ENCODE data around the gene CSTB. TPM values are rescaled to one million over a fixed set of nuclear protein-coding genes. Genes with fewer than 3 reads are reported as not detected.
"Not testable (repeated sequence)": the region's sequence is repeated elsewhere in the genome, so short reads cannot be mapped to it uniquely, and the experiment has no call there.

CSTB gene, protein sequence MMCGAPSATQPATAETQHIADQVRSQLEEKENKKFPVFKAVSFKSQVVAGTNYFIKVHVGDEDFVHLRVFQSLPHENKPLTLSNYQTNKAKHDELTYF
- 5.8 and 9.8 TPM in 2 replicates for total RNA-seq (2014; rRNA removed)
- 137 TPM for polyA plus RNA-seq (2012)

DNA sequence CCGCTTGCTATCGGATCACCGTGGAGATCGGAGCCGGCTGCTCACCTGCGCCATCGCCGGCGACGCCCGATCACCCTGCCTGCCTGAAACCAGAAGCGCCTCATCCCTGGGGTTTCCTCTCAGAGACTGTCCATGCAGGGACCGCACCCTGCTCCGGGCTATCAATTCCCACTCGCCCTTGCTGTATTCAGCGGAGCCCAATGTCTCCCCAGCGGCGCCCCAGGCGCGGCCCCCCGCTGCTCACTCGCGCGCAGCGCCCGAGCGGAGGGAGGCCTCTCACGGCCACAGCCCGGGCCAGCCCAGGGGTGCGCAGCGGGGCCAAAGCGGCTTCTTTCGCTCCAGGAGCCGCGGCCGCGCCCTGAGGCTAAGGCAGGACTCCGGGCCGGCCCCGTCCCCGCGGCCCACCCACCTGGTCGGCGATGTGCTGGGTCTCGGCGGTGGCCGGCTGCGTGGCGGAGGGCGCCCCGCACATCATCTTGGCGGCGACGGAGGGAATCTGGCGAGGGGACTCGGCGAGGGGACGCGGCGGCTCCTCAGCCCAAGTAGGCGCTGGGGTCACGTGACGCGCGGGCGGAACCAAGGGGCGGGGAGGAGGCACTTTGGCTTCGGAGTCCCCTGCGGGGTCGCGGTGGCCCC is at the start of gene CSTB:
TSS of gene CSTB (minus strand) at position 514 of the 636 bp plus-strand sequence. CDS start at position 475, 39 bp downstream.
- DNase-seq (ENCODE audit: low read depth): peak; percentile 39

DNA sequence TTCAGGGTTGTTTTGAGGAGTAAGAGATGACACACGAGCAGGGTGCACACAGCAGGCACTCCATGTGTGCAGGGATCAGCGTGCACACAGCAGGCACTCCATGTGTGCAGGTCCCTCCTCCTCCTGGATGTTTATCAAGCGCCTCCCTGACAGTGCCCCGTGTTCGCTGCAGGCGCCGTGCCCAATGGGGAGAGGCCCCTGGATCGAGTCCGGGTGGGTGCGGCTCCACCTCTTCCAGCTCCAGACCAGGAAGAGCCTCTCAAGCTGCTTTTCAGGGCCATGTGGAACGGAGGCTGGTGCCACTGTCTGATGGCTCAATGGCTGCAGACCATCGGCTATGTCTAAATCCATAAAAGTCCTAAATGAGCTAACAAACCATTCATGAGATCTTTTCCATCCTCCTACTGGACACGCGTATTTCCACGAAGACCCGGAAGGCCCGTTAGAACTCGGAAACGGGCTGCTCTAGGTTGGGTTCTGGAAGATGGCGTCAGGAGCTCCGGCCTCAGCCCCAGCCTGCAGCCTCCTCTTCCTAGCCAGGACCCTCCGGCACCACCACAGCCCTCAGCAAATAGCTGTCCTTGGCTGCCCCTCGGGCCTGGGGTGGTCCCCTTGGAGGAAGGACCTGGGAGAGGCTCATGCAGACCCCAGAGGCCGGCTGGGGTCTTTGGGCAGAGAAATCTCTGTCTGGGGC is 49.3 kb upstream of the CSTB start:
- DNase-seq (ENCODE audit: low read depth): no peak

DNA sequence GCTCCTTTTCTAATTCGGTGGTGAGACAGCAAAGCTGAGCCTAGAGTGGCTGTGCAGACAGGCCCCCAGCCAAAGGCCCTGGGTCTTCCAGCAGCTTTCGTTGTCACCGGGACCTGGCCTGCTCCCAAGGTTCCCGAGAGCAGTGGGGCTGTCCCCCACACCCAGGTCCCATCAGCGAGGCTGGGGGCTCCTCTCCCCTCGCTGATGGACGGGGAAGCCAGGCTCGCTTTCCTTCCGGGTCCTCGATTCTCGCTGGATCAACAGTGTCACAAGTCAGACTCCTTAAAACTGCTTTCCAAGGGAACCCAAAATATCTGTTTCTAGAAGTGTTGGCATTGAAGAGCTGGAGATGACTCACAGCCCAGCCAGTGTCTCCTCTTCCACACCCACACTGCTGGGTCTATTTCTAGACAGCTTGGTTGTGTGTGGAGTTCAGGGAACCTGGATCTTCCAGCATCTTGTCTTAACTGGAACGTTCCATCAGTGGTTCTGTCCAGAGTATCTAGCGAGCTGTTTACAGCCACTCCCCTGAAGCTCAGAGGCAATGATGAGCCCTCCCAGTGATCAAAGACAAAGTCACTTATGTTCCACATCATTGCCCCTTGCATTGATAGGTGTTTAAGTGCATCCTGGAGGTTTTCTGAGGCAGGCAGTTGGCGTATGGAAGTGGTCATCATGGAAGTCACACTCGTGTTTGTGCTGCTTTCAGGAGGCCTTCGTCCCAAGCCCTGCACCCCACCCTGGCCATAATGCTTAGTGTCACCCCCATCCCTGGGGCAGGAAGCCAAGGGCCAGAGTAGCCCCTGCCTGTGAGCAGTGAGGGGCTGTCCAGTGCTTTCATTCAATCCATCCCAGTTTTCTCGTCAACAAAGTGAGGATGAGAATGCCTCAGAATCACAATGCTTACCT is 48.5 kb upstream of the CSTB start:
- DNase-seq (ENCODE audit: low read depth): peak; percentile 47

DNA sequence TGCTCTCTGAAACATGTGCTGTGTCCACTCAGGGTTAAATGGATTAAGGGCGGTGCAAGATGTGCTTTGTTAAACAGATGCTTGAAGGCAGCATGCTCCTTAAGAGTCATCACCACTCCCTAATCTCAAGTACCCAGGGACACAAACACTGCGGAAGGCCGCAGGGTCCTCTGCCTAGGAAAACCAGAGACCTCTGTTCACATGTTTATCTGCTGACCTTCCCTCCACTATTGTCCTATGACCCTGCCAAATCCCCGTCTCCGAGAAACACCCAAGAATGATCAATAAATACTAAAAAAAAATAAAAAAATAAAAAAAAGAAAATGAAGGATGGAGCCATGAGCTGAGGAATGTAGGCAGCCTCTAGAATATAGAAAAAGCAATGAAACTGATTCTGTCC is 46.6 kb upstream of the CSTB start:
- DNase-seq (ENCODE audit: low read depth): not testable (repeated sequence)

DNA sequence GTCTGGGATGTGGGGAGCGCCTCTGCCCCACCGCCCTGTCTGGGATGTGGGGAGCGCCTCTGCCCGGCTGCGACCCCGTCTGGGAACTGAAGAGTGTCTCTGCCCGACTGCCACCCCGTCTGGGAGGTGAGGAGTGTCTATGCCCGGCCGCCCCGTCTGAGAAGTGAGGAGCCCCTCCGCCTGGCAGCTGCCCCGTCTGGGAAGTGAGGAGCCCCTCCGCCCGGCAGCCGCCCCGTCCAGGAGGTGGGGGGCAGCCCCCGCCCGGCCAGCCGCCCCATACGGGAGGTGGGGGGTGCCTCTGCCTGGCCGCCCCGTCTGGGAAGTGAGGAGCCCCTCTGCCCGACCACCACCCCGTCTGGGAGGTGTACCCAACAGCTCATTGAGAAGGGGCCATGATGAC is 46.1 kb upstream of the CSTB start:
- DNase-seq (ENCODE audit: low read depth): not testable (repeated sequence)

DNA sequence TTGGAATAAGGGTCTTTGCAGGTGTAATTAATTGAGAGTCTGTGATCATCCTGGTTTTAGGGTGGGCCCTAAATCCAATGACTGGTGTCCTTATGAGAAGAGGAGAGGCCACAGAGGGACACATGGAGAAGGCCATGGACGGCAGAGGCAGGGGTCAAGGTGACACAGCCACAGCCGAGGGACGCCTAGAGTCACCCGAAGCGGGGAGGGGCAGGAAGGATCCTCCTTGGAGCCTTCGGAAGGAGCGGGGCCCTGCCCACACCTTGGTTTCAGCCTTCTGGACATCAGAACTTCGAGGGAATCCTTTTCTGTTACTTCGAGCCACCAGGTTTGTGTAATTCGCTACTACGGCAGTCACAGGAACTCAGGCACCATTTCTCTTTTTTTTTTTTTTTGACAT is 44.4 kb upstream of the CSTB start:
- no peak for DNase-seq (ENCODE audit: low read depth)

DNA sequence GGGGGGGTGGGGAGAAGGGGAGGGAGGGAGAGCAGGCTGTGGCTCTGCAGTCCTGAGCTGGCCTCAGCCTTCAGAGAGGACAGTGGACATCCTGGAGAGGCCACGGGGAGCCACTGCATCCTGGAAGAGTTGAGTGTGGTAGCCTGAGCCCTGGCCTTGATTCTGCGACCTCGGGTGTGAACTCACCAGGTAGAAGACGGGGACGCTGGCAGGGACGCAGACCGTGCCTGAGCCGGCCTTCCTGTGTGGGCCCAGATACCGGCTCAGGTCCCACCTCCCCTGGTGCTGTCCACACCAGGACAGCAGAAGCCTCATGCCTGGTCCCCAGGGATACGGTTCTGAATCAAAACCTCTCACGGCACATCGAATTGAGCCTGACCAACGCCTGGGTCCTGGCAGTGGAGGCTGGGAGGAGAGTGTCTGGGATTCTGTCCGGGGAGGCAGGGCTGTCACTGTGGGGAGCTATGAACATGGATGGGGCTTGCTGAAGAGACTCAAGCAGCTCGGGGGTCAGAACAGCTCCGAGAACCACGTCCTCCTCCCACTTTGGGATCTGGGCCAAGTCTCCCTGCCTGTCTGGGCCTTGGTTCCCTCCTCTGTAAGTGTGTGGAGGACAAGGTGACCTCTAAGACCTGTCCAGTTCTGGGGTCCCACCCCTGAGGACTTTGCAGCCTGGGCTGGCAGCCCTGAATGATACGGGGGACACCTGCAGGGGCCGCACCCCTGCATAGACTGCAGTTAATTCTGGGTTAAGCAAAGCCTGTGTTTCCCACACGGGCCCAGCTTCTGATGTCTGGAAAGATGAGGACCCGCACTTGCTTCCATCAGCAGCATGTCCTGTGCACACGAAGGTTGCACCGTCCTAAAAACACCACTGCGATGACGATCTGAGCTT is 43.6 kb upstream of the CSTB start:
- no peak for DNase-seq (ENCODE audit: low read depth)

DNA sequence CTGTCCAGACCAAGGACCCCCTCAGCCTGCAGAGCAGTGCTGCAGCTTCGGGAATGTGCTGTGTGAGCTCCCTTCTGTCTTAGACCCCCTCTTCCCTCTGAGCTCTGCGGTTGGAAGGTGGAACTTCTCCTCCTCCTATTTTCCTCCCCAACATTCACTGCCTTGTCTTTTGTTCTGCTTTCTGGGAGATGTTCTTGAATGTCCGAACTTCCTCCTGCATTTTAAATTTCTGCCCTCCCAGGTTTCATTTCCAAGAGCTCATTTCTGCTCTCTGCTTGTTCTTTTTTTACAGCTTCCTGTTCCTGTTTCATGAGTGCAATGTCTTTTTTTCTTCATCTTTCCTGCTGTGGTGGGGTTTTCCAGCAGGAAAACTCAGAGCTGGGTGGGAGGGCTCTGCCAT is 42.6 kb upstream of the CSTB start:
- no peak for DNase-seq (ENCODE audit: low read depth)

DNA sequence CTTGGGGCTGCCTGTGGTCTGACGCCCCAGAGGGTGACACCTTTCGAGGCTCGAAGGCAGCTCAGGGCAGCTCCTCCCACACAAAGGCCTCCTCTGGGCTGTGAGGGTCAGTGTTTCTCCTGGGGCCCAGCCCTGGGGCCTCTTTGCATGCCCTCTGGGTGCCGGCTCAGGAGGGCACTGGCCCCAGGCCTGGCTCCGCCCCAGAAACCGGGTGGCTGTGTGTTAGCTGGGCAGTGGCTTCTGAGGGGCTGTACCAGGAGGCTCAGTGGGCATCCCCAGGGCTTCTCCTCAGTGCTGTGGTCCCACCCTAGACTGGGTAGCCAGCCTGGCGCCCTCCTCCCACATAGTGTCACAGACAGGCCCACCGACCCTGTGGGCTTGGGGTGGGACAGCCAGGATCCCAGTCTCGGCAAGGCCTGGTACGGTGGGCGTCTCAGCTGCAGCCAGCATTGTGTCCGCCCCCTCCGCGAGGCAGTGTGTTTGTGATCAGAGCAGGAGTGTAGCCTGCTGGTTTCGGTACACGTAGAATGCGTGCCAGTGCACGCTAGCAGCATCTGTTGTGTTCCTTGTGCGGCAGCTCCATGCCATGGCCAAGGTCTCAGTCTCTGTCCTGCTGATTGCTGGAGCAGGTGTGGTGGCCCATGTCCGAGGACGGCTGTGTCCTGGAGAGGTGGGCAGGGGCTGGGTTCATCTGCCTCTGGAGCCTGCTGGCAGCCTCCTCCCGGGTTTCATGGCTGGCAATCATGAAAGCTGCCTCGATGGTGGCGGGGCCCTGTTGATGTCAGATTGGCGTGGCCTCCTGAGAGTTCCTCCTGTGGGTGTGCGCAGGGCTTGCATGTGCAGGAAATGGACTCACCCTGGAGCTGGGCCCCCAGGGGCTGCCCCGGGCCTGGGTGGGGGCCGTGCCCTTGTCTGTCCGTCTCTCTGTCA is 41.3 kb upstream of the CSTB start:
- no peak for DNase-seq (ENCODE audit: low read depth)

DNA sequence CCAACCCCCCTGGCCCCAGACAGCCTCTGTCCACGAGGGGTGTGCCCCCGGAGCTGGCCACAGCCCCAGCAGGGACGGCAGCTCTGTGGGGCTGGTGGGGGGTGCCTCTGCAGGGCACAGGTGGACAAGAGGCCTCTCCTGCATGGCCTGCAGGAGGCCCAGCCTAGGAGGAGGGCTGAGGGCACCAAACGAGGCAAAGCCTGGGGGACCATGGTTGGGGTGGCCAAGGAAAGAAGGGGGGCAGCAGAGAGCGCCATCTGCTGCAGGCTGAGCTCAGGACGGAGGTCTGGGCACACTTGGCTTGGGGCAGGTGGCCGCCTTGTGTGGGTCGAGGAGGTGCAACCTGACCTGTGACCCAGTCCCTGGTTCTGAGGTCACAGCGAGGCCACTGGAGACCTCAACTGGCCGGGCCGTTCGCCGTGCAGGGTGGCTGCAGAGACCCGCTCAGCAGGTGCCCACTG is 40.5 kb upstream of the CSTB start:
- DNase-seq (ENCODE audit: low read depth): no peak

DNA sequence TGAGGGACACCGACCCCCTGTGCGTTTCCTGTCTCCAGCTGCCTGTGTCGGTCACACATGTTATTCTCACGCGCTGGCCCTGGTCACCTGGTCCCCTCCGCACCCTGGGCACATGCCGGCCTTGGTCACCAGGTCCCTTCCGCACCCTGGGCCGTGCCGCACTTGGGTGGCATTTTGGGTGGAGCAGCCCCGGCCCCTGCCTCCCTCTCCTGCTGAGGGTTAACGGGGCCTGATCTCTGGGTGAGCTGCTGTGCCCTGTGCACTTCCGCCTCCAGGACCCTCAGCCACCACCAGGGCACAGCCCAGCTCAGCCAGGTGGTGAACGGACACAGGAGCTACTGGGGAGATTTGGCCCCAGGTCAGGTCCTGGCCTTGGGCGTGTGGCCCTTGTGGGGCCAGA is 39.9 kb upstream of the CSTB start:
- no peak for DNase-seq (ENCODE audit: low read depth)

DNA sequence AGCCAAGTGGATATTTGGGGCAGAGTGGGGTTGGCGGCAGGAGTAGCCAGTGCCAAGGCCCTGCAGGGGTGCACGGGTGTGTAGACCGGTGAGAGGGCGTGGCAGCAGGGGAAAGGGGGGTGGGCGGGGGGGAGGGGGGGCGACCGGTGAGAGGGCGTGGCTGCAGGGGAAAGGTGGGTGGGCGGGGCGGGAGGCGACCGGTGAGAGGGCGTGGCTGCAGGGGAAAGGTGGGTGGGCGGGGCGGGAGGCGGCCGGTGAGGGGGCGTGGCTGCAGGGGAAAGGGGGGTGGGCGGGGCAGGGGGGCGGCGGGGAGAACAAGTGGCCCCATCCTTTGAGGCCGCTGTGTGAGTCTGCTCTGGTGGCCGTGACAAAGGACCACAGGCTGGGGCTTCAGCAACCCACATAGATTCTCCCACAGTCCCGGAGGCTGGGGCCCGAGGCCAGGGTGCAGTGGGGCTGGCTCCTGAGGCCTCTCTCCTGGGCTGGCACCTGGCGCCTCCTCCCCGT is 39.1 kb upstream of the CSTB start:
- DNase-seq (ENCODE audit: low read depth): no peak

DNA sequence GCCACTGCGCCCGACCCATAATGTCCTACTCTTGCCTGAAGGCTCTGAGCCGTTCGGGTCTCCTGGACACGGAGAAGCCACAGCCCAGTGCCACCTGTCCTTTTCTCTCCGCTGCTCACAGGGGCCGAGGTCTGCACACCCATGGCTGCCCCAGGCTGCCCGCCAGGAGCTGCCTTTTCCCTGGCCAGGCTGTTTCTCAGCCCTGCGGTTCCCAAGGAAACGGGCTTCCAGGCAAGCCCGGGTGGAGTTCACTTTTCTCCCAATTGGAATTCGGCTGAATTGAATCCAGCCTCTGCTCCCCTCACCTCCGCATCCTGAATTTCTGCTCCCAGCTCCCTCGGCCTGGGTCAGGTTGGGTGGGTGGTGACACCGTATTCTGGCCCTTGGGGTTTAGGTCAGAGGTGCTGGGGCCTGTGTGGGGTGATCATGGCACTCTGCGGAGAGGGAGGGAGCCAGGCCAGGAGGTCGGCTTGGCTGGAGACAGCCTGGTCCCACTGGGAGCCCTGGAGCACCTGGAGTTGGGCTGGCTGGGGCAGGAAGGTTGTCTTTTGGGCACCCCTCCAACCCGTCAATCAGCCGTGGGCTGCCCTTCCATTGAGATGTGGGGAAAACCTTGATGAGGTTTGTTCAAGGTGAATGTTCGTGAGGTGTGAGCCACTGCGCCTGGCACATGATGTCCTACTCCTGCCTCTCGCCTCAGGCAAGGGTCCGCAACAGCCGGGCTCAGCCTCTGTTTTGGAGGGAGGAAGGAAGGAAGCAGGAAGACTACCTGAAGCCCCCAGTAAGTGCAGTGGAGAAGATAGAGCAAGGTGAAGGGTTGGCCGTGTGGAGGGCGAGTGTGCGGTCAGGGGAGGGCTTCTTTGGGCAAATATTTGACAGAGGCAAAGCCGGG is 38.4 kb upstream of the CSTB start:
- no peak for DNase-seq (ENCODE audit: low read depth)

DNA sequence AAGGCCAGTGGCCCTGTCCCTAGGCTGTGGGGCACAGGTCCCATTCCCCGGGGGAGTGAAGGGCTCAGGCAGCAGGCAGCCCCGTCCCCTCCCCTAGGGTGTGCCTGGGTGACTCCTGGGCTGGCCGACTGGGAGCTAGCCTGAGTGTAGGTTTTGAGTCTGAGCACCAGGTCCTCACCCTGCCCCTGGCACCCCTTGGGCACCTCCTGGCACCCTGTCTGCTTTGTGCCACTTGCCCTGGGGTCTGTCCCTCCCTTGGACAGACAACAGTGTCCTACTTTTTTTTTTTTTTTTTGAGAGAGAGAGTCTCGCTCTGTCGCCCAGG is 37.5 kb upstream of the CSTB start:
- DNase-seq (ENCODE audit: low read depth): no peak

DNA sequence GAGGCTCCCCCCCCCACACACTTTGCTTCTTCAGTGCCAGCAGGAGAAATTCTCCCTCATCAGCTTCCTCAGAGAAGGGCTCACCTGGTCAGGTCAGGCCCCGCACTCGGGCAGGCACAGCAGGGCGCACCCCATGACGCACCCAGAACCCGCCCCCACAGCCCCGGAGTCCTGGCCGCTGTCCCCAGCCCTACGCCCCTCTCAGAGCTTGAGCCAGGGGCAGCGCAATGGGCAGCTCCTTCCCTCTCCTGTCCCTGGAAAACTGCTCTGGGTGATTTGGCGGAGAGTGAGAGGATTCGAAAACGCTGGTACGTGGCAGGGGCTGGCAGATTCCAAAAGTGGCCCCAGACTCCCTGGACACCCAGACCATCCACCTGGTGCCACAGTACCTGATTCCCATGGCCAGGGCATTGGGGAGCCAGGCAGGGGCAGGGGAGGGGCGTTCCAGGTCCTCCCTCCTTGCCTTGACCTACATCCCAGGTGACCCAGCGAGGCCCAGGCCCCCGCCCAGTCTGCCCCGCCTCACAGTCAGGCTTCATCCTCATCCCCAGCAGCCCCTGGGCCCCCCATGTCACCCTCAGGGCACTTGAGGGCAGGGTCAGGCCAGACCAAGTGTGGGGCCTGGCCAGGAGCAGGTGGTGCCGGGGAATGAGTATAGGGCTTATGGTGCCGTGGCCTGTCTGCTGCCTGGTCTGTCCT is 37.0 kb upstream of the CSTB start:
- DNase-seq (ENCODE audit: low read depth): no peak

DNA sequence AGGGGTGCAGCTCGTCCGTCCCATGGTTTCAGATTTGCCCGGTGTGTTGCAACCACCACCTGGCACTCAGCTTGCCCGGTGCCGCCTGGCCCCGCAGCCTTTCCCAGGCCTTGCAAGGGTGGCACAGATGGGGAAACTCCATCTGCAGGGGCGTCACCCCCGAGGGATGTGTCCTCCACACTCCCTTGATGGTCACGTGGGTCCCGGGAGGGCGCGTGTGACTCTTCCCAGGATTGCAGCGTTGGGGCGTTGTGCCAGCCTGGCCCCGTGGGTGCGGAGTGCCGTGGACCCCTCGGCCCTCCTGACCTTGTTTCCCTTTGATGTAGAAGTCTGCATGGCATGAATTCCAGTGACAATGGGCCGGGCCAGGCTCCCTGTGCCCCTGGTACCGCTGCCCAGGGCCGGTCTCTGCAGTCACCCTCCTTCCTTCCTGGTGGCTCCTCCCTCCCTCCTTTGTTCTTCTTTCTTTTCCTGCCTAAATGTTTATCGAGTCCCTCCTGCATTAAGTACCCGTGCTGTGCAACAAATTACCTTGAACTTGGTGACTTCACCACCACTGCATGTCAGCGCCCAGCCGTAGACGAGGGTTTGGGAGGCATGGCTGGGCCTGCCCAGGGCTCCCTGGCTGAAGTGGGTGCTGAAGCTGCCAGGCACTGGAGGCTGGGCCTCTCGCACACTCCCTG is 36.2 kb upstream of the CSTB start:
- DNase-seq (ENCODE audit: low read depth): no peak

DNA sequence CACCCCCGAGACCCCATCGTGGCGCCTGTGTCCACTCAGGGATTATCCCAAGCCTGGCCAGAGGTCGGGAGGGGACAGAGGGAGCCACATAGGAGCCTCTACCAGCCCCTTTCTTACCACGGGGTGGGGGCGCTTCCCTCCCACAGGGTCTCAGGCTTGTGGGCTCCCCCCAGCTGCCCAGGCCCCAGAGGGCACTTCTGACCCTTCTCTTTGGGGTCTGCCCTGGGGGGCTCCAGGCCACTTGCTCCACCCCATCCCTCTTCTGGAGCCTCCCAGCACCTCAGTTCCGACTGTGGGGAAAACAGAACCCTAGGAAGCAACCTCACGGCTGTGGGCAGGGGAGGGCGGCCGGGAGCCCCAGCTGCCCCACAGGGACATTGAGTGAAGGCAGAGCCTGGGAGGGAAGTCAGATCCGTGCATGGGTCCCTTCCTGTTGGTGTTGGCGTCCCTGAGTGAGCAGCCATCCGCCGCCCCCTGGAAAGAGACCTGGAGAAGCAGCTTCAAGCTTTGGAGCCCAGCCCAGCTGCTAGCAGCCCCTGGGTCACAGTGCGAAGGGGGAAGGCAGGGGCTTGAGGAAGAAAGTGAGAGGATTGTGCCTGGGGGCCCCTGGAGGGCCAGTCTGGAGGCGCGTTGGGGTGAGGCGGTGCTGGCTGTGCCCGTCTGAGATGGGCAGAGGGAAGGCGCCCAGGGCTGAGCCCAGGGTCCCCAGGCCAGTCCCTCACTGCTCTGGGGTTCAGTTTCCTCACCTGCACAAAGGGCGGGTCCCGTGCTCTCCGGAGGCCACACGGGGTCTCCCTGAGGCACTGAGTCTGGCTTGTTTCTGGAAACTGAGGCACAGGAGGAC is 35.4 kb upstream of the CSTB start:
- no peak for DNase-seq (ENCODE audit: low read depth)
